HG03439 (cell line): Measurements from ENCODE around the gene PNPLA7.
"Not testable (repeated sequence)": the region's sequence is repeated elsewhere in the genome, so short reads cannot be mapped to it uniquely, and the experiment has no call there.

Experiments
- ATAC-seq: cut with Tn5 transposase; IDR thresholded peaks from one replicate; pipeline ENCODE4 v1.9.1; 2021; ENCODE audit warnings: mild to moderate bottlenecking, moderate library complexity; ENCODE audit not compliant: unreplicated experiment

The PNPLA7 gene

DNA sequence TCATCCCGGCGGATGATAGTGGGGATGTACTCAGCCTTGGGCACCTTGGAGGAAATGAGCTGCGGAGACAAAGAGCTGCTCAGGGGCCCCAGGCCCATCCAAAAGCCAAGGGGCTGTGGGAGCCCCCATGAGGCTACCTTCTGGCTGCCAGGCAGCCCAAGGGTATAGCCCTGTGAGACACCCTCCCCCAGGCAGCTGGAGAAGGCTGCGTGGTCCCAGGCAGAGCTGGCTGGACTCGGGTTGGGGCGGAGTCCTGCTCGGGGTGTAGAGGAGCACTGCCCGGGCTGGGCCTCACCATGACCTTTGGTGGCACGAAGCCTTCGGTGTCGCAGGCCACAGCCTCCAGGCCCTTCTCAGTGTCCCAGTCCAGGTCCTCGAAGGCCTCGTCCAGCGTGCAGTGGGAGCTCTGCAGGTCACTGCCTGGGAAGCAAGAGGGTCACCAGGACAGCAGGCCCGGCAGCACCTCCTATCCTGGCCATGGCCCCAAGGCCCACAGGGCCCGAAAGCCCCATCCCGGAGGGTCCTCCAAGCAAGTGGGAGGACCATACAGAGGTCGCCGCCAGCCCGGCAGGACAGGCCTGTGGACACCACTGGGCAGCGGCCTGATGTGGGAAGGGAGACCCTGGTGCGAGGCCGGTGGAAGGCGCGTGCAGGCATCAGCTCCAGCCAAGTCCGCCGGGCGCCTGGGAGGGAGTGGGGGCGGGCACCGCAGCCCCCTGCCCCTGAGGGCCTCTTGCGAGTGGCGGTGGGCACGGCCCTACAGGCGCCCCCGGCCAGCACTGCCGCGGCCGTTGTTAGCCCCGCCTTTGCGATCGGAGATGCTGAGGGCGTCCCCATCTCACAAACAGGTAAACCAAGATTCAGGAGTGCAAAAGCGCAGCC lies 97.2 kb downstream of the PNPLA7 start:
- no peak for ATAC-seq

- no peak for ATAC-seq
Observed at GRCh38 chr9:137452006-137452760, 98.0 kb downstream of the PNPLA7 start.

DNA sequence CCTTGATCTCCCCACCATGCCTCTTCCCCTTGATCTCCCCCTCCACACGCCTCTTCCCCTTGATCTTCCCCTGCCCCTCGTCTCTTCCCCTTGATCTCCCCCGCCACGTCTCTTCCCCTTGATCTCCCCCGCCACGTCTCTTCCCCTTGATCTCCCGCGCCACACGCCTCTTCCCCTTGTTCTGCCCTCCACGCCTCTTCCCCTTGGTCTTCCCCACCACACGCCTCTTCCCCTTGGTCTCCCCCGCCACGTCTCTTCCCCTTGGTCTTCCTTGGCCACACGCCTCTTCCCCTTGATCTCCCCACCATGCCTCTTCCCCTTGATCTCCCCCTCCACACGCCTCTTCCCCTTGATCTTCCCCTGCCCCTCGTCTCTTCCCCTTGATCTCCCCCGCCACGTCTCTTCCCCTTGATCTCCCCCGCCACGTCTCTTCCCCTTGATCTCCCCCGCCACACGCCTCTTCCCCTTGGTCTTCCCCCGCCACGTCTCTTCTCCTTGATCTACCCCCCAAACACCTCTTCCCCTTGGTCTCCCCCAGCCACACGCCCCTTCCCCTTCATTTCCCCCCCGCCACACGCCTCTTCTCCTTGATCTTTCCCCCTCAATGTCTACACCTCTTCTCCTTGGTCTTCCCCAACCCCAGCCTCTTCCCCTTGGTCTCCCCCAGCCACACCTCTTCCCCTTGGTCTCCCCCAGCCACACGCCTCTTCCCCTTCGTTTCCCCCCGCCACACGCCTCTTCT lies 98.8 kb downstream of the PNPLA7 start:
- not testable (repeated sequence) for ATAC-seq

DNA sequence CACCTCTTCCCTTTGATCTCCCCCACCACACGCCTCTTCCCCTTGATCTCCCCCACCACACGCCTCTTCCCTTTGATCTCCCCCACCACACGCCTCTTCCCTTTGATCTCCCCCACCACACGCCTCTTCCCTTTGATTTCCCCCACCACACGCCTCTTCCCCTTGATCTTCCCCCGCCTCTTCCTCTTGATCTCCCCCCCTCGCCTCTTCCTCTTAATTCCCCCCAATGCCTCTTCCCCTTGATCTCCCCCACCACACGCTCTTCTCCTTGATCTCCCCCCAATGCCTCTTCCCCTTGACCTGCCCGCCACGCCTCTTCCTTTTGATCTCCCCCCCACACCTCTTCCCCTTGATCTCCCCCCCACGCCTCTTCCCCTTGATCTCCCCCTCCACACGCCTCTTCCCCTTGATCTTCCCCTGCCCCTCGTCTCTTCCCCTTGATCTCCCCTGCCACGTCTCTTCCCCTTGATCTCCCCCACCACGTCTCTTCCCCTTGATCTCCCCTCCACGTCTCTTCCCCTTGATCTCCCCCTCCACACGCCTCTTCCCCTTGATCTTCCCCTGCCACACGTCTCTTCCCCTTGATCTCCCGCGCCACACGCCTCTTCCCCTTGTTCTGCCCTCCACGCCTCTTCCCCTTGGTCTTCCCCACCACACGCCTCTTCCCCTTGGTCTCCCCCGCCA lies 99.5 kb downstream of the PNPLA7 start:
- ATAC-seq = not testable (repeated sequence)

- ATAC-seq = no peak
Observed at GRCh38 chr9:137449931-137450538, 100.2 kb downstream of the PNPLA7 start.

DNA sequence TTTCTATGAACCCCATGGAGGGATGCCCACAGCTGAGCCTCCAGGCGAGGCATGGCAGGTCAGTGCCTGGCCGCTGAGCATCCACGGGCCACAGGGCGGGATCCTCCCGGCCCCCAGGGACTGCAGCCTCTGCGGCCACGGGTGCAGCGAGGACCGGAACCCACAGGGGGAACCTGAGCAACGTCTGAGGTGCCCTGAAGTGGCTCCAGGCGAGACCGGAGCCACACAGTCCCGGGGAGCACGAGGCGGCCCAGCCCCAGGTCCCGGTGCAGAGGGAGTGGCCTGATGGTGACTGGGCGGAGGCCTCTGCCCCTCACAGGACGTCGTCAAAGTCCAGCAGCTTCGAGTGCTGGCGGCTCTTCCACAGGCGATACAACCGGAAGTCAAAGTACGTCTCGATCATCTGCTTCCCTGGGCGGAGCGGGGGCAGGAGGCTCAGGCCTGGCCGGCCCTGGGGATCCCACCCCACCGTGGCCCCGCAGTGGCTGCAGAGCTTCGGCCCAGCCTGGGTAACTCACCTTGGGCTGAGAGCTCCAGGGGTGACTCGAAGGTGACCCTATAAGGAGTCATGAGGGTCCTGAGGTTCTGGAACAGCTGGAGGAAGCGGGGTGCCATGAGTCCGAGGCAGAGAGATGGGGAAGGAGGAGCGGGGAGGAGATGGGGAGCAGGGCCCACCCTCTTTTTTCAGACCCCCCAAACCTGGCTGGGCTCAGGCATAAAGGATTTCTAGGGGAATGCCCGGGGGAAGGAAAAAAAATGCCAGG lies 100.9 kb downstream of the PNPLA7 start:
- ATAC-seq = no peak

GRCh38 chr9:137448602-137448962 lies 101.6 kb downstream of the PNPLA7 start:
- no peak for ATAC-seq

DNA sequence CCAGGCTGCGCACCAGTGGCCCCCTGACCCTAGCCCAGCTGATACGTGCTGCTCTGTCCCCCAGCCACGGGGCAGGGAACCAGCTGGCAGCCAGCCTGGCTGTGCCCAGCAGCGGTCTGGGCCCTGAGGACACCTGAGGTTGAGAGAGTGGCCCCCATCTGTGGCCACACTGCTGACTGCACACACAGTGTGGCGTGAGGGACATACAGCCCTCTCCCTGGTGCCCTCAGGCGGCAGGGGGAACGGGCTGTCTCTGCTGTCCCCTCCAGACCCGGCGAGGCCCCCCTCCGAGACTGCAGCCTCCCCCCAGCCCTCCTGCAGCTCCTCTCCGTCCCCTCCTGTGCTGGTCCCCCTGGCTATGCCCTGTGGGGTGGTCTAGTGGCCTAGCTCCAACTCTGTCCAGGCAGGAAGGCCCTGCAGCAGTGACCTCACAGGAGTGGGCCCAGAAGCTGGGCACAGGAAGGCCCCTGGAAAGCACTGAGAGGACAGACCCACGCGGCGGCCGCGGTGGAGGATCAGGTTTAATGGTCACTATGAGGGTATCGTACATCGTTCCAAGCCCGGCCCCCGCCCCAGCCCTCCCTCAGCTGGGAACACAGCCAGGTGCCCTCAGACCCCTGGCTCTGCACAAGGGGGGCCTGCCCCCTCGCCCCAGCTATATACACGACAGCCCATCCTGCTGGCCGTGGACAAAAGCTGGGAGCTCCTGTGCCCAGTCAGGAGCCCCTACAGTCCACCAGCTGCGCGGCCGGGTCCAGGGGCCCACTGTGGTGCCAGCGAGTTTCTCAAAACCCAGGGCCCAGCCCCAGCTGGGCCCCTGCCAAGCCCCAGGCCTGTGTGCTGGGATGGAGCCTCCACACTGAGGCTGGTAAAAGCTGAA lies 102.2 kb downstream of the PNPLA7 start:
- no peak for ATAC-seq

DNA sequence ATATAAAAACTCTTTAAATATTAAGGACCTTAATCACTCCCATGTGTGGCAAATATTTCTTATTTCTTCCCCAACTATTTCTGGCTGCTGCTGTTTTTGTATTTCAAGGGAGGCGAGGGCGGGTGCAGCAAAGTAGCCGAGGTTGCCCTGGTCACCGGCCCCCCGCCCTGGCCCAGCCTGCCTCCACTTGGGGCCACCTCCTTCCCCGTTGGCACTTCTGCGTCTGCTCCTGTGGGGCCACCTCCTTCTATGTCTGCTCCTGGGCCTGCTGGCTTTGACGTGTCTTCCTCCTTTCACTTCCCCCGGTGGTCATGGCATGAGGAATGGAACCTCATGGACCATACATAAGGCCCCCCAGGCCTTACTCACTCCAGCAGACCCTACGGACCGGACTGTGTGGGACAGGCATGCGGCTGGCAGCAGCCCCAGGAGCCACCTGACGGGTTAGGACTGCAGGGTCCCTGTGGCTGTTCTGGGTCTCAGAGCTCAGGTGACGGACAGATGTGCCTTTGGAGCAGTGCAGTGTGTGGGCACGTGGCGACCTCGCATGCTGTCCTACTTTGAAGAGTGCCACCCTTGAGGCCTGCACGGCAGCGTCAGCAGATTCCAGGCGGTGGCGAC lies 103.2 kb downstream of the PNPLA7 start:
- ATAC-seq = no peak

DNA sequence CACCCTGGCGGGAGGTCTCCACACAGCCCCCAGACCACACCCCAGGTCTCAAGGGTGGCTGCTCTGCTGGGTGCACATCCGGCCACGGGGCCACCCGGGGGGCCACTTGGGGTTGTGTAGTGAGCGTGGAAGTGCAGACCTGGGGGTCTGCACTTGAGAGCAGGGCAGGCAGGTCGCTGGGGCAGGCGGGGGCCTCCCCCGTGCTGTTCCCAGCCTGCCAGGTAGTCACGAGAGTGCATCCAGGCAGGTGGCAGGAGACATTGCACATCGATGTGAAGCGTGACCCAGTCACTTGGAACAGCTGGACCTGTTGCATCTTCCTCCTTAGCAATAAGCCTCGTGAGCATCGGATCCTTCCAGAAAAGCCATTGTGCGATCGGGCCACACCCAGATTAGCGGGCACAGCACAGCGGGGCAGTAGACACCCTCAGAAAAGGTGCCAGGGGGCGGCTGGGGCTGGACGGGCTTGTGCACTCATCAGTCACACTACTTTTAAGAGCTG lies 104.2 kb downstream of the PNPLA7 start:
- ATAC-seq = peak; percentile 4

DNA sequence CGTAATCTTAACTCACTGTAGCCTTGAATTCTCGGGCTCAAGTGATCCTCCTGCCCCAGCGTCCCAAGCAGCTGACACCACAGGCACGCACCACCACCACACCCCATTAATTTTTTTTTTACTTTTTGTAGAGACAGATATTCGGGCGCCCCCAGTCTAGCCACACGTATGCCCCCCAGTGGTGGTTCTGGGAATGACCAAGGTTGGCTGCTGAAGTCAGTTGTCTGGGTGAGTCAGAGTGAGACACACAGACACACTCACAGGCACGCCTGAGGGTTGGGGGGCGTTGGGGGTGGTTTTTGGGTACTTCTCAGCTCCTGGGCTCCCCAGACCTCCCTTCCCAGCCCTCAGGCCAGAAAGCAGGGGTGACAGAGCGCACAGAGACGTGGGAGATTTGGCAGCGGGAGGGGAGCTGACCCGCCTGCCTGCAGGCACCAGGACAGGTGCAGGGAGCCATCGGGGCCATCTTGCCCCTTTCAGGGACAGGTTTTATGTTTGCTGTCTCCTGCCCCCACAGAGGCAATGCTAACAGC lies 104.9 kb downstream of the PNPLA7 start:
- peak; percentile 52 for ATAC-seq

DNA sequence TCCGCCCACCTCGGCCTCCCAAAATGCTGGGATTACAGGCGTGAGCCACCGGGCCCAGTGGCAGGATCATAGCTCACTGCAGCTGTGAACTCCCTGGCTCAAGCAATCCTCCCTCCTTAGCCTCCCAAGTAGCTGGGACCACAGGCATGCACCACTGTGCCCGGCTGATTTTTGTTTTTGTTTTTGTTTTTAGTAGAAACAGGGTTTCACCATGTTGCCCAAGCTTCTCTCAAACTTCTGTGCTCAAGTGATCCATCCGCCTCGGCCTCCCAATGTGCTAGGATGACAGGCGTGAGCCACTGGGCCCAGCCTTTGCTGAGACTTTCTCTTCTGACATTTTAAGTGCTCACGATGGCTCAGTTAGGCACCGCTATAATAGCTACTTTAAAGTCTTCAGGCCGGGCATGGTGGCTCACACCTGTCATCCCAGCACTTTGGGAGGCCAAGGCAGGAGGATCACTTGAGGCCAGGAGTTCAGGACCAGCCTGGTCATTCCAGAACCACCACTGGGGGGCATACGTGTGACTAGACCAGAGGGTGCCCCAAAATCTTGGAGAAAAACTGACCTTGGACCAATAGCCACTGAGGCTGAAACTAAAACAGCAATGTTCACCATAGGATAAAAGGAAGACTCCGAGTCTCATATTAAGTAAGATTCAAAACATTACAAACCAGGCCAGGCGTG lies 106.0 kb downstream of the PNPLA7 start:
- ATAC-seq = no peak

DNA sequence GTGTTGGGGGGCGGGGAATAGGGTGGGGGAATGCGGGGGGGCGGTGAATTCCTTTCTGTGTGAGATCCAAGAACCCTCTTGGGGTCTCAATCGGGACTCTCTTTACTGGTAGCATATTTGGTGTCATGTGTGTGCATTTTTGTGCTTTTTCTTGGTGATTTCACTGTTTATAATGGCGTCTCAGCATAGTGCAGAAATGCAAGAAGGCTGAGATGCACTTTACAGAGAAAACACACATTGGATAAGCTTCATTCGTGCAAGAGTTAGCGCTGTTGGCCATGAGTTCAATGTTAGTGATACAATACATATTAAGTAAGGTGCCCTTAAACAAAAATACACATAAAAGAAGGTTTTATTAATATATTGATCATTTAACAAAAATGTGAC lies 108.3 kb downstream of the PNPLA7 start:
- ATAC-seq = no peak

DNA sequence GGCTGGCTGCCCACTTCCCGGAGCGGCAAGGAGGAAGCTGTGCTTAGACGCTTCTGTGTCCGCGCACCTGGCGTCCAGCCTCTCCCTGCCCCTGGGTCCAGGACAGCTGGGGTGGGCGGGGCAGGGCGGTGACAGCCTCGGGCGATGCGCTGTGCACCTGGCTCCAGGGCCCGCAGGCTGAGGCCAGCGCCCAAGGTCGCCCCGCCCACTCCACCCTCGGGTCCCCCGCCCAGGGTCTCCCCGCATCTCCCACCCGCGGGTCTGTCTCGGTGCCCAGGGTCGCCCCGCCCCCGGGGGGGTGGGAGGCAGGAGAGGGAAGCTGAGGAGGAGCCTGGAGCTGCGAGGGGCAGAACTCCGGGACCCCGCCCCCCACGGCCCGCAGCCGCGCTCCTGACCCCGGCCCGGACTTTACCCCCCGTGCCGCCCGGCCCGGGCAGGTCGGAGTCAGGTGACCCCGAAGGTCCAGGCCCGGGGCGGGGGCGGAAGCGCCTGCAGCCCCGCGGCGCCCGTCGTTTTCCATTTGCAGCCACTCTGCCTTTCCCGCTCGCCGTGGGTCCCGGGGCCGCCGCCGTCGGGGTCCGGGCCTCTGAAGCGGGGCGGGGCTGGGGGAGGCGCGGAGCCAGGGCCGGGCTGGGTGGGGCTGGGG lies 108.8 kb downstream of the PNPLA7 start, which contains the start of gene ENTPD8:
Gene ENTPD8, minus strand, starts transcription at position 69 of the 646 bp plus-strand sequence. CDS start 3,072 bp downstream, outside the sequence.
- no peak for ATAC-seq

DNA sequence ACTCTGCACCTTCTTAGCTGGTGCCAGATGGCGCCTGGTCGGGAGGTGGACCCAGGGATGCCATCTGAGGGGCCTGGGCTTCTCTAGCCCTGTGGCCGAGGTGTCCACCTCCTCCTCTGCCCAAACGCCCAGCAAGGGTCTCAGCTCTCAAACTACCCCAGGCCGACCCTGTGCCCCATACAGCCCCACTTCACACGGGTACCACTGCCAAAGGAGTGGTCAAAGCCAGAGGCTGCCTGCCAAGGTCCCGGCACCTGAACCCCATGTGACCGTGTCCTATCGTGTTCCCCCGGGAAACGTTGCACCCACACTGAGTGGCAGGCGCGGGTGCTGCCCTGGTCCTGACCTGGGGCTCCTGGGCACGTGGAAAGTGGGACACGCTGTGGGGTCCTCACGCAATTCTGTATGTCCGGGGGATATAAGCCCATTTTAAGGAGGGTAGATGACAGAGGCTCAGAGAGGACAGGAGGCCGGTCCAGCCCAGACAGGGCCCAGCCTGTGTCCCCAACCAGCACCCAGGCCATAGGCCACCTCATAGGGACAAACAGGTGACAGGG lies 111.0 kb downstream of the PNPLA7 start:
- no peak for ATAC-seq

DNA sequence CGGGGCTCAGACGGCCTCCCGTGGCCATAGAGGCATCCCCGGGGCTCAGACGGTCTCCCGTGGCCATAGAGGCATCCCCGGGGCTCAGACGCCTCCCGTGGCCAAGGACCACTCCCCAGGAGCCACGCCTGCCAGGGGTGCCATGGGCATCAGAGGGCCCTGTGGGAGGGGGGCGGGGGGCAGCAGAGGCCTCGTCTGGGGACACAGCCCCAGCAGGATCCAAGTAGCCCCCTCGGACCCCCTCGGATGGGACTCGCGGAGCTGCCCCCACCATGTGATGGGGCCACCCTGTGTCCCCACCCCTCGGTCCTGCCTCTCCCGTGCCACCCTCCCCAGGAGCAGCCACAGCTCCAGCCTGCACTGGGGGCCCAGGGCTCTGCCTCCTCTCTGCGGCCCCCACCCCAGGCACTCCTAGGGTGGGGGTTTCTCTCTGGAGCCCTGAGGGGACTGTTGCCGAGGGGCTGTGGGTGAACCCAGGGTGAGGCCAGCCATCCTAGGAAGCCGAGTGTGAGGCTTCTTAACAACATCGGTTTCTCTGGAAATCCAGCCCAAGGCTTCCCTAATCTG lies 111.5 kb downstream of the PNPLA7 start:
- ATAC-seq = no peak
